Measurements from ENCODE around the gene SIGLEC10.

The SIGLEC10 gene

GRCh38 chr19:51440846-51441409 is 23.5 kb upstream of the SIGLEC10 start:
- H3K4me3 ChIP-seq (ENCODE audit: low read depth, low read length): no peak overlapping the region
- WGBS (ENCODE audit: extremely low coverage, insufficient coverage, insufficient read length): no CpG with 5 or more reads among the region's 11 CpGs
- no peak overlapping the region for H3K14ac ChIP-seq (ENCODE audit: low read length)

DNA sequence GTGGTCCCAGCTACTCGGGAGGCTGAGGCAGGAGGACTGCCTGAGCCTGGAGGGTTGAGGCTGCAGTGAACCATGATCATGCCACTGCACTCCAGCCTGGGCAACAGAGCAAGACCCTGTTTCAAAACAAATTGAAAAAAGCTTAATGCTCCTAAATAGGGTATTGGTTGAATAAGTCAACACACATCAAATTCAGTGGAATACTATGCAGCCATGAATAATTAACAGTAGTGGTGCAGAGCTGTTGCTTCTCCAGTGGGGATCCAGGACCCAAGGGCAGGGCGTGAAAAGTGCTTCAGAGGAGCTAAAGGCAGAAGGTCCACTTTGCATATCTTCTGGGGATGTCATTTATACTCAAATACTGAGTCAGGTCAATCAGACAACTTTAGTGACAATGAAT is 22.6 kb upstream of the SIGLEC10 start:
- Histone ChIP-seq H2AFZ (ENCODE audit: insufficient read depth, low read length, poor library complexity) (no peak overlapping the region), H3K36me3 (ENCODE audit: control insufficient read depth in 1 of 2, insufficient read depth in 2 of 2, low read length in 2 of 2) (no peaks in the 10 kb centered on the region), H3K14ac (ENCODE audit: low read length) (no peak overlapping the region), H4K91ac (ENCODE audit: low read depth, low read length) (no peak overlapping the region), H3K27me3 (ENCODE audit: insufficient read depth, low read length) (no peaks in the 10 kb centered on the region), H3K4ac (ENCODE audit: low read depth, low read length) (no peak overlapping the region), H3K18ac (ENCODE audit: low read length) (no peak overlapping the region), H3K79me1 (ENCODE audit: low read length) (no peaks in the 10 kb centered on the region), H2BK5ac (ENCODE audit: low read depth, low read length, poor library complexity) (no peak overlapping the region), H4K8ac (ENCODE audit: low read depth, low read length) (no peak overlapping the region), H3K27ac (ENCODE audit: low read depth, low read length) (no peak overlapping the region), H2AK5ac (ENCODE audit: low read length) (no peak overlapping the region), H3K4me2 (ENCODE audit: low read length) (no peak overlapping the region), H3K23ac (ENCODE audit: low read length) (no peak overlapping the region), H4K12ac (ENCODE audit: low read depth, low read length) (no peak overlapping the region), H3K9ac (ENCODE audit: low read length) (no peak overlapping the region), H3K79me2 (ENCODE audit: control insufficient read depth, insufficient read depth, low read length, poor library complexity) (no peaks in the 10 kb centered on the region), H2BK120ac (ENCODE audit: insufficient read depth, low read length, poor library complexity) (no peak overlapping the region), H3K4me3 (ENCODE audit: low read depth, low read length) (no peak overlapping the region), H3K4me1 (ENCODE audit: control insufficient read depth in 1 of 2, insufficient read depth in 2 of 2, low read length in 2 of 2) (no peaks in the 10 kb centered on the region), H3K9me3 (ENCODE audit: insufficient read depth, low read depth, low read length) (no peaks in the 10 kb centered on the region), H2BK12ac (ENCODE audit: low read length) (no peak overlapping the region)
- DNase-seq: no peak
- no CpG with 5 or more reads among the region's 2 CpGs for WGBS (ENCODE audit: extremely low coverage, insufficient coverage, insufficient read length)

More at GRCh38 chr19:51440846-51441409, 23.5 kb upstream of the SIGLEC10 start:
- H3K36me3 ChIP-seq (ENCODE audit: control insufficient read depth in 1 of 2, insufficient read depth in 2 of 2, low read length in 2 of 2): no peaks in the 10 kb centered on the region
- H3K79me2 ChIP-seq (ENCODE audit: control insufficient read depth, insufficient read depth, low read length, poor library complexity): no peaks in the 10 kb centered on the region
- H2AFZ ChIP-seq (ENCODE audit: insufficient read depth, low read length, poor library complexity): no peak overlapping the region
- no peak overlapping the region for H3K4me2 ChIP-seq (ENCODE audit: low read length)
- no peak overlapping the region for H2BK5ac ChIP-seq (ENCODE audit: low read depth, low read length, poor library complexity)
- H3K4ac ChIP-seq (ENCODE audit: low read depth, low read length): no peak overlapping the region
- H3K27me3 ChIP-seq (ENCODE audit: insufficient read depth, low read length): no peaks in the 10 kb centered on the region
- no peak overlapping the region for H3K23ac ChIP-seq (ENCODE audit: low read length)
- H3K4me1 ChIP-seq (ENCODE audit: control insufficient read depth in 1 of 2, insufficient read depth in 2 of 2, low read length in 2 of 2): no peaks in the 10 kb centered on the region
- H3K18ac ChIP-seq (ENCODE audit: low read length): no peak overlapping the region
- no peak overlapping the region for H4K12ac ChIP-seq (ENCODE audit: low read depth, low read length)
- H2BK12ac ChIP-seq (ENCODE audit: low read length): no peak overlapping the region
- no peak overlapping the region for H4K91ac ChIP-seq (ENCODE audit: low read depth, low read length)
- H3K27ac ChIP-seq (ENCODE audit: low read depth, low read length): no peak overlapping the region
- no peak overlapping the region for H2BK120ac ChIP-seq (ENCODE audit: insufficient read depth, low read length, poor library complexity)
- H4K8ac ChIP-seq (ENCODE audit: low read depth, low read length): no peak overlapping the region
- no peak for DNase-seq
- no peak overlapping the region for H3K9ac ChIP-seq (ENCODE audit: low read length)
- H2AK5ac ChIP-seq (ENCODE audit: low read length): no peak overlapping the region
- no peaks in the 10 kb centered on the region for H3K79me1 ChIP-seq (ENCODE audit: low read length)
- H3K9me3 ChIP-seq (ENCODE audit: insufficient read depth, low read depth, low read length): no peaks in the 10 kb centered on the region

DNA sequence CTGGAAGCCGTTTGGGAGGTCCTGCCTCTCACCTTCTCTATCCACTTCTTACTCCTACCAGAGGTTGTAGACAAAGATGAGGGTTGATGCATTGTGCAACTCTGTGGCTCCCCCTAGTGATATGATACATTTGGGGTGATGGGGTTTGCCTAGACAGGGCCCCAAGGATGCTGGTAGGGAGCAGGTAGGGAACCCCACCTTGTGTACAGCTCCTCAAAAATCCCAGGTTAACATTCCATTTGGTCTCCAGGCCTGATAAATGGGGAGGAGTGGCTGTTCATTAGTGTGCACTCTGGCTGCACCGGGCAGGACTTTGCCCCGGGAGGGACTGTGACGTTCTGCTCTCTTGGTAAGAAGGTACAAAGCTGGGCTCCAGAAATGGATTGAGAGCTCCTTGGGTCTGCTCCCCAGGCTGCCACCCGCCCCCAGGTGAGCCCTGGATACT is 21.6 kb upstream of the SIGLEC10 start:
- no peaks in the 10 kb centered on the region for H3K9me3 ChIP-seq (ENCODE audit: insufficient read depth, low read depth, low read length)
- no peak overlapping the region for H3K23ac ChIP-seq (ENCODE audit: low read length)
- H3K14ac ChIP-seq (ENCODE audit: low read length): no peak overlapping the region
- H3K4ac ChIP-seq (ENCODE audit: low read depth, low read length): no peak overlapping the region
- no peak overlapping the region for H2BK12ac ChIP-seq (ENCODE audit: low read length)
- H3K36me3 ChIP-seq (ENCODE audit: control insufficient read depth in 1 of 2, insufficient read depth in 2 of 2, low read length in 2 of 2): no peaks in the 10 kb centered on the region
- H3K4me3 ChIP-seq (ENCODE audit: low read depth, low read length): no peak overlapping the region
- H3K27ac ChIP-seq (ENCODE audit: low read depth, low read length): no peak overlapping the region
- no peak for DNase-seq
- no peak overlapping the region for H4K91ac ChIP-seq (ENCODE audit: low read depth, low read length)
- no peaks in the 10 kb centered on the region for H3K27me3 ChIP-seq (ENCODE audit: insufficient read depth, low read length)
- no peak overlapping the region for H2AK5ac ChIP-seq (ENCODE audit: low read length)
- no peak overlapping the region for H3K4me2 ChIP-seq (ENCODE audit: low read length)
- no peak overlapping the region for H4K12ac ChIP-seq (ENCODE audit: low read depth, low read length)
- H2AFZ ChIP-seq (ENCODE audit: insufficient read depth, low read length, poor library complexity): no peak overlapping the region
- no peak overlapping the region for H2BK5ac ChIP-seq (ENCODE audit: low read depth, low read length, poor library complexity)
- no CpG with 5 or more reads among the region's 5 CpGs for WGBS (ENCODE audit: extremely low coverage, insufficient coverage, insufficient read length)
- no peak overlapping the region for H3K9ac ChIP-seq (ENCODE audit: low read length)
- H3K18ac ChIP-seq (ENCODE audit: low read length): no peak overlapping the region
- no peaks in the 10 kb centered on the region for H3K4me1 ChIP-seq (ENCODE audit: control insufficient read depth in 1 of 2, insufficient read depth in 2 of 2, low read length in 2 of 2)
- H2BK120ac ChIP-seq (ENCODE audit: insufficient read depth, low read length, poor library complexity): no peak overlapping the region
- H3K79me2 ChIP-seq (ENCODE audit: control insufficient read depth, insufficient read depth, low read length, poor library complexity): no peaks in the 10 kb centered on the region
- H3K79me1 ChIP-seq (ENCODE audit: low read length): no peaks in the 10 kb centered on the region
- no peak overlapping the region for H4K8ac ChIP-seq (ENCODE audit: low read depth, low read length)

- Histone ChIP-seq H3K23ac (ENCODE audit: low read length) (no peak overlapping the region), H3K27me3 (ENCODE audit: insufficient read depth, low read length) (no peaks in the 10 kb centered on the region), H3K4me3 (ENCODE audit: low read depth, low read length) (no peak overlapping the region), H3K4me1 (ENCODE audit: control insufficient read depth in 1 of 2, insufficient read depth in 2 of 2, low read length in 2 of 2) (no peaks in the 10 kb centered on the region), H2BK120ac (ENCODE audit: insufficient read depth, low read length, poor library complexity) (no peak overlapping the region), H2AFZ (ENCODE audit: insufficient read depth, low read length, poor library complexity) (no peak overlapping the region), H3K9ac (ENCODE audit: low read length) (no peak overlapping the region), H2BK12ac (ENCODE audit: low read length) (no peak overlapping the region), H2AK5ac (ENCODE audit: low read length) (no peak overlapping the region), H3K4ac (ENCODE audit: low read depth, low read length) (no peak overlapping the region), H3K9me3 (ENCODE audit: insufficient read depth, low read depth, low read length) (no peaks in the 10 kb centered on the region), H3K79me2 (ENCODE audit: control insufficient read depth, insufficient read depth, low read length, poor library complexity) (no peaks in the 10 kb centered on the region), H3K18ac (ENCODE audit: low read length) (no peak overlapping the region), H4K8ac (ENCODE audit: low read depth, low read length) (no peak overlapping the region), H3K79me1 (ENCODE audit: low read length) (no peaks in the 10 kb centered on the region), H3K14ac (ENCODE audit: low read length) (no peak overlapping the region), H4K91ac (ENCODE audit: low read depth, low read length) (no peak overlapping the region), H3K36me3 (ENCODE audit: control insufficient read depth in 1 of 2, insufficient read depth in 2 of 2, low read length in 2 of 2) (no peaks in the 10 kb centered on the region), H2BK5ac (ENCODE audit: low read depth, low read length, poor library complexity) (no peak overlapping the region), H4K12ac (ENCODE audit: low read depth, low read length) (no peak overlapping the region), H3K27ac (ENCODE audit: low read depth, low read length) (no peak overlapping the region), H3K4me2 (ENCODE audit: low read length) (no peak overlapping the region)
- DNase-seq: peak in 1 of 2 donors; percentile 7
- WGBS (ENCODE audit: extremely low coverage, insufficient coverage, insufficient read length): no CpG with 5 or more reads among the region's 1 CpG
These were observed 17.0 kb upstream of the SIGLEC10 start for GRCh38 chr19:51434456-51434855.

Measured in trophoblast cell (in vitro differentiated cells and primary cell).